Parathyroid adenoma (tissue), 2 donors: ENCODE measurements around the gene CIPC.

Experiments used
- H2AFZ ChIP-seq: fragments of 300-600 bp; sonication (generic); one replicate; pipeline ENCODE4 v1.7.0; 2017; ENCODE audit warnings: antibody characterized with exemption, mild to moderate bottlenecking
- H3K27ac ChIP-seq: fragments of 300-600 bp; sonication (generic); one replicate; pipeline ENCODE4 v1.7.0; 2017
- H3K27me3 ChIP-seq: fragments of 300-600 bp; sonication (generic); one replicate; pipeline ENCODE4 v1.7.0; 2017; ENCODE audit warnings: low read length; ENCODE audit not compliant: control insufficient read depth, insufficient read depth
- H3K36me3 ChIP-seq: fragments of 300-600 bp; sonication (generic); one replicate; pipeline ENCODE4 v1.7.0; 2017; ENCODE audit warnings: low read length; ENCODE audit not compliant: control insufficient read depth, insufficient read depth
- H3K4me1 ChIP-seq: fragments of 300-600 bp; sonication (generic); one replicate; pipeline ENCODE4 v1.7.0; 2017; ENCODE audit warnings: control low read depth
- H3K4me2 ChIP-seq: fragments of 300-600 bp; sonication (generic); one replicate; pipeline ENCODE4 v1.7.0; 2017; ENCODE audit warnings: low read length
- H3K4me3 ChIP-seq: fragments of 300-600 bp; sonication (generic); one replicate; pipeline ENCODE4 v1.7.0; 2017; ENCODE audit warnings: low read depth, low read length
- H3K79me2 ChIP-seq: fragments of 300-600 bp; sonication (generic); one replicate; pipeline ENCODE4 v1.7.0; 2017; ENCODE audit warnings: control low read depth
- H3K9ac ChIP-seq: fragments of 300-600 bp; sonication (generic); one replicate; pipeline ENCODE4 v1.7.0; 2017; ENCODE audit warnings: mild to moderate bottlenecking
- H3K9me3 ChIP-seq: fragments of 300-600 bp; sonication (generic); one replicate; pipeline ENCODE4 v1.7.0; 2017; ENCODE audit warnings: low read length; ENCODE audit not compliant: control insufficient read depth
- TF ChIP-seq, protein P1 (sequence below): fragments of 300-600 bp; sonication (generic); IDR thresholded peaks from one replicate; pipeline ENCODE4 v1.7.0; 2017; ENCODE audit warnings: antibody characterized with exemption, mild to moderate bottlenecking
- donor health status: primary hyperparathyroidism.

The CIPC gene

DNA sequence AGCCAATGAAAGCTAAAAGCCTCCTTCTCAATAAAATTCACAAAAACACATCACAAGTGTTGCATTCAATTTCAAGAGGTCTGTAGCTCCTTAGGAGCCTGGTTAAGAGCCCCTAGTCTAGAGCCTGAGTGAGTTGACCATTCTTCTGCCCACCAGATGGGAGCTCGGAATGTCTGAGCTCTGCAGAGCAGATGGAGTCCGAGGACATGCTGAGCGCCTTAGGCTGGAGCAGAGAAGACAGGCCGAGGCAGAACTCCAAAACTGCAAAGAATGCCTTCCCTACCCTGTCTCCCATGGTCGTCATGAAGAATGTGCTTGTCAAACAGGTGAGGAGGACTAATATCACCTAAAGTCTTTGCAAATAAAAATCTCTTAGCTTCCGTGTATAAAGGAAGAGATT lies 11.6 kb downstream of the CIPC start:
- Histone ChIP-seq H3K27me3 (no peaks in the 10 kb centered on the region), H3K9me3 (no peaks in the 10 kb centered on the region), H3K79me2 (peaks cover 17% of the 10 kb centered on the region), H3K27ac (peak overlapping the region; percentile 82), H3K4me2 (no peak overlapping the region), H3K9ac (no peak overlapping the region), H3K36me3 (no peaks in the 10 kb centered on the region), H3K4me1 (peaks cover 29% of the 10 kb centered on the region), H2AFZ (no peak overlapping the region), H3K4me3 (no peak overlapping the region)
- TF ChIP-seq, protein P1, sequence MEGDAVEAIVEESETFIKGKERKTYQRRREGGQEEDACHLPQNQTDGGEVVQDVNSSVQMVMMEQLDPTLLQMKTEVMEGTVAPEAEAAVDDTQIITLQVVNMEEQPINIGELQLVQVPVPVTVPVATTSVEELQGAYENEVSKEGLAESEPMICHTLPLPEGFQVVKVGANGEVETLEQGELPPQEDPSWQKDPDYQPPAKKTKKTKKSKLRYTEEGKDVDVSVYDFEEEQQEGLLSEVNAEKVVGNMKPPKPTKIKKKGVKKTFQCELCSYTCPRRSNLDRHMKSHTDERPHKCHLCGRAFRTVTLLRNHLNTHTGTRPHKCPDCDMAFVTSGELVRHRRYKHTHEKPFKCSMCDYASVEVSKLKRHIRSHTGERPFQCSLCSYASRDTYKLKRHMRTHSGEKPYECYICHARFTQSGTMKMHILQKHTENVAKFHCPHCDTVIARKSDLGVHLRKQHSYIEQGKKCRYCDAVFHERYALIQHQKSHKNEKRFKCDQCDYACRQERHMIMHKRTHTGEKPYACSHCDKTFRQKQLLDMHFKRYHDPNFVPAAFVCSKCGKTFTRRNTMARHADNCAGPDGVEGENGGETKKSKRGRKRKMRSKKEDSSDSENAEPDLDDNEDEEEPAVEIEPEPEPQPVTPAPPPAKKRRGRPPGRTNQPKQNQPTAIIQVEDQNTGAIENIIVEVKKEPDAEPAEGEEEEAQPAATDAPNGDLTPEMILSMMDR, result no peak

DNA sequence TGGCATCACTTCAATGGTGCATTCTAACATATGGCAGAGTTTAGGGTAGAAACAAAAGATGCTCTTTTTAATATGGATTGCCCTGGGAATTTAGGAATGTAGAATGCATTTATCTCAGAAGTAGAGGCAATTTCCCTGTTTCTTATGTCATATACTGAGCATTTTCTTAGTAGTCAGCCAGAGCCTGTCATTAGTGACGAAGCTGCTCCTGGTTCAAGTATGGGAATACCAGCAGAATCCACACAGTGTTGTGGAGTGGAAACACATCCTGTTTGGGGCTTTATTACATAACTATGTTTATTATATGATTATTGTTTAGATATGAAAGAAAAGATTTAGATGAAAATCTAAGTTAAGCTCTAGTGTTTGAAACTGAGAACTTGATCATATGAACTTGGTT lies 12.2 kb downstream of the CIPC start:
- H3K9me3 ChIP-seq, result no peaks in the 10 kb centered on the region
- TF ChIP-seq, protein P1, result no peak
- no peak overlapping the region for H3K4me2 ChIP-seq
- H3K36me3 ChIP-seq, result no peaks in the 10 kb centered on the region
- peaks cover 18% of the 10 kb centered on the region for H3K79me2 ChIP-seq
- H3K4me1 ChIP-seq, result peaks cover 23% of the 10 kb centered on the region
- H3K27me3 ChIP-seq, result no peaks in the 10 kb centered on the region
- no peak overlapping the region for H3K9ac ChIP-seq
- no peak overlapping the region for H3K4me3 ChIP-seq
- H2AFZ ChIP-seq, result no peak overlapping the region
- peak overlapping the region; percentile 82 for H3K27ac ChIP-seq

DNA sequence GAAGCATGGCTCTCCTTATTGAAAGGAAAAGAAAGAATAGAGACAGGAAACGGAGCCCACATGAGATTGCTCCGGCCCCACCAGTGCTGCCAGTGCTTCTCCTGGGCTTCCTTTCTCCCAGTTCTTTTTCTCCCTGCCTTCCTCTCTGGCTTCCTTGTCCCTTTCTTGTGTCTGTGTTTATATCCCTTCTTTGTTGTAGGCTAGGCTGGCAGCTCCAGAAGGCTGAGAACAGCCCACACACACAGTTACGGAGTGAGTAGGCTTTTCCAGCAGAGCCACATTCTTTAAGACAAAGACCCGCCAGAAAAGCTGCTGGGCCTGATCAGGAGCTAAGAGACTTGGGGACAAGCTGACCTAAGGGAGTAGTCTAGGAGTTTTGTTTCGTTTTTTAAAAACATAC lies 13.0 kb downstream of the CIPC start:
- no peak overlapping the region for H2AFZ ChIP-seq
- peaks cover 21% of the 10 kb centered on the region for H3K4me1 ChIP-seq
- H3K4me3 ChIP-seq, result no peak overlapping the region
- H3K4me2 ChIP-seq, result no peak overlapping the region
- no peaks in the 10 kb centered on the region for H3K9me3 ChIP-seq
- H3K9ac ChIP-seq, result no peak overlapping the region
- no peaks in the 10 kb centered on the region for H3K36me3 ChIP-seq
- TF ChIP-seq, protein P1, result no peak
- no peaks in the 10 kb centered on the region for H3K27me3 ChIP-seq
- peak overlapping the region; percentile 82 for H3K27ac ChIP-seq
- peaks cover 21% of the 10 kb centered on the region for H3K79me2 ChIP-seq

DNA sequence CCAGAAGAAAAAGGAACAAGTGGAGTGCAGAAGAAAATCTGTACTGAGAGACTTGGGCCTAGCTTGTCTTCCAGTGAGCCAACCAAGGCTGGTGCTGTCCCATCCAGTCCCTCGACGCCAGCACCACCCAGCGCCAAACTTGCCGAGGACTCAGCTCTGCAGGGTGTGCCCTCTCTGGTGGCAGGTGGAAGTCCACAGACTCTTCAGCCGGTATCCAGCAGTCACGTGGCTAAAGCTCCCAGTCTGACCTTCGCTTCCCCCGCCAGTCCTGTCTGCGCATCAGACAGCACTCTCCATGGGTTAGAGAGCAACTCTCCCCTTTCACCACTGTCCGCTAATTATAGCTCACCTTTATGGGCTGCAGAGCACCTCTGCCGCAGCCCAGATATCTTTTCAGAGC lies 15.6 kb downstream of the CIPC start:
- H3K4me3 ChIP-seq, result no peak overlapping the region
- no peak overlapping the region for H2AFZ ChIP-seq
- no peaks in the 10 kb centered on the region for H3K27me3 ChIP-seq
- no peak overlapping the region for H3K9ac ChIP-seq
- H3K4me1 ChIP-seq, result peaks cover 15% of the 10 kb centered on the region
- no peak overlapping the region for H3K27ac ChIP-seq
- no peaks in the 10 kb centered on the region for H3K36me3 ChIP-seq
- peaks cover 25% of the 10 kb centered on the region for H3K79me2 ChIP-seq
- TF ChIP-seq, protein P1, result no peak
- H3K9me3 ChIP-seq, result no peaks in the 10 kb centered on the region
- no peak overlapping the region for H3K4me2 ChIP-seq

DNA sequence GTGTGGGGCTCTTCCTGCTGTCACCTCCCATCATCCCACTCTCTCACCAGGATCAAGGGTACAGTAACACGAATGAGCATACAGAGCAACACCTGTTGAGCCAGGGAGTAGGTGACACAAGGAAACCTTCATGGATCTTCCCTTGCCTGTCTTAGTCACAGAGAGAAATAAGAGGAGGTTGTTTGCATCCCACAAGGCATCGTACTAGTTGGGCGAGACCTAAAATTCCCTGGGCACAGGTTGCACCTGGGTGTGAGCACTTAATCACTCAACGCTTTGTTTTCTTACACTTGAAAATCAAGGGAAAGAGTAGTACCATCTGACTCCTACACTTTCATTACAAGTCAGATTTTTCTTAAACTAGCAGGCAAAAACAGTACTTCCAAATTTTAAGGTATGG lies 16.6 kb downstream of the CIPC start:
- Histone ChIP-seq H3K79me2 (peaks cover 33% of the 10 kb centered on the region), H3K9ac (no peak overlapping the region), H3K36me3 (no peaks in the 10 kb centered on the region), H3K4me1 (peaks cover 15% of the 10 kb centered on the region), H3K27me3 (no peaks in the 10 kb centered on the region), H3K4me3 (no peak overlapping the region), H3K9me3 (no peaks in the 10 kb centered on the region), H2AFZ (no peak overlapping the region), H3K27ac (no peak overlapping the region), H3K4me2 (no peak overlapping the region)
- TF ChIP-seq, protein P1, result no peak
